Body of pancreas (tissue), 4 donors: ENCODE data around the gene WDFY1. TPM values are rescaled to one million over a fixed set of nuclear protein-coding genes. Genes with fewer than 3 reads are reported as not detected.

ENCODE experiments used
- ATAC-seq: fragments of 150-250 bp; one replicate; pipeline ENCODE4 v1.9.1; 2016
- DNase-seq, 4 donors: peaks; one replicate each; pipeline ENCODE4 v3.0.0-alpha.2; 2019
- H3K27ac ChIP-seq, 4 donors: fragments of 200-600 bp; sonication (generic); 1 replicate in 3 of 4; 2 replicates in 1 of 4; pipeline versions ENCODE4 v1.5.1 to v1.6.1; 2016 to 2019; ENCODE audit warnings: mild to moderate bottlenecking in 1 of 4, mixed read lengths in 1 of 4, moderate library complexity in 1 of 4
- H3K27me3 ChIP-seq, 2 donors: fragments of 200-600 bp; sonication (generic); one replicate each; pipeline ENCODE4 v1.6.0; 2016; ENCODE audit warnings: mild to moderate bottlenecking in 1 of 2
- H3K36me3 ChIP-seq, 2 donors: fragments of 200-600 bp; sonication (generic); replicated peaks in 1 of 2; 2 replicates each; pipeline ENCODE4 v1.5.1; 2016; ENCODE audit warnings: low read depth in 2 of 2; ENCODE audit not compliant: insufficient read depth in 1 of 2
- H3K4me1 ChIP-seq: fragments of 200-600 bp; sonication (generic); one replicate; pipeline ENCODE4 v1.6.0; 2016
- H3K4me3 ChIP-seq, 2 donors: fragments of 200-600 bp; sonication (generic); 1 replicate in 1 of 2; 2 replicates in 1 of 2; pipeline ENCODE4 v1.5.1; 2016 to 2019
- H3K9me3 ChIP-seq, 3 donors: fragments of 200-600 bp; sonication (generic); 1 replicate in 2 of 3; 2 replicates in 1 of 3; pipeline ENCODE4 v1.5.1; 2016
- CTCF ChIP-seq, 7 experiments: fragments of 450-650 bp in 4 of 7; fragments of 200-600 bp in 3 of 7; sonication (generic) in 3 of 7; IDR thresholded peaks; one replicate each; pipeline ENCODE4 v1.5.1; 2016 to 2019; ENCODE audit warnings: antibody characterized with exemption in 7 of 7
- POLR2A ChIP-seq, 3 donors: fragments of 450-650 bp; IDR thresholded peaks; one replicate each; pipeline ENCODE4 v1.6.1; 2016; ENCODE audit warnings: antibody characterized with exemption in 3 of 3, mild to moderate bottlenecking in 2 of 3
- WGBS, 2 donors: methylation state at CpG; one replicate each; pipeline ENCODE4 v1.1.5; 2017; 5-methylcytosine and 5-hydroxymethylcytosine counted together
- intact Hi-C: fragments of 100-400 bp; cut with DNase I; formaldehyde crosslinking; loops from one replicate; pipeline ENCODE4 v1.15.1; 2023
- total RNA-seq, 2 donors: library from RNA; depleted of rRNA; stranded (reverse); fragments of >200 nt; gene quantifications; one replicate each; pipeline ENCODE4 v1.1.0, GENCODE V29; 2016

The WDFY1 gene
- total RNA-seq, 2 donors from 2014 or later, result 18.9 to 71.5 TPM

GRCh38 chr2:223860809-223861738 is 84.1 kb downstream of the WDFY1 start:
- ATAC-seq, result peak; percentile 99

GRCh38 chr2:223859070-223859469 is 86.1 kb downstream of the WDFY1 start:
- Histone ChIP-seq H3K36me3 (no peaks in the 10 kb centered on the region), H3K9me3 (no peaks in the 10 kb centered on the region), H3K27ac (no peak overlapping the region), H3K4me1 (peaks cover 17% of the 10 kb centered on the region), H3K4me3 (no peak overlapping the region), H3K27me3 (no peaks in the 10 kb centered on the region)
- 85 to 92% methylated on average over 3 of the region's 3 CpGs for WGBS, 2 donors
- TF ChIP-seq POLR2A (IDR thresholded peaks at IDR 0.05) (no peak), CTCF (IDR thresholded peaks at IDR 0.05) (no peak)
- no peak for DNase-seq
- intact Hi-C loops, result no loop called here
- ATAC-seq, result no peak

More at GRCh38 chr2:223860809-223861738, 84.1 kb downstream of the WDFY1 start:
- TF ChIP-seq CTCF (IDR thresholded peaks at IDR 0.05) (peak in 5 of 7 experiments; percentile 8 to 48 (median 33)), POLR2A (IDR thresholded peaks at IDR 0.05) (no peak)
- Histone ChIP-seq H3K27me3 (no peaks in the 10 kb centered on the region), H3K4me3 (no peak overlapping the region), H3K4me1 (peaks cover 17% of the 10 kb centered on the region), H3K9me3 (no peaks in the 10 kb centered on the region), H3K27ac (peak overlapping the region; percentile 55 to 78 (median 59)), H3K36me3 (no peaks in the 10 kb centered on the region)
- 35 to 37% methylated on average over 5 of the region's 5 CpGs for WGBS, 2 donors
- intact Hi-C loops, result no loop called here
- peak; percentile 63 to 82 (median 73) for DNase-seq

GRCh38 chr2:223856584-223856983 is 88.6 kb downstream of the WDFY1 start:
- no peaks in the 10 kb centered on the region for H3K36me3 ChIP-seq
- 67 to 75% methylated on average over 5 of the region's 5 CpGs for WGBS, 2 donors
- intact Hi-C loops, result no loop called here
- H3K9me3 ChIP-seq, result no peaks in the 10 kb centered on the region
- H3K27me3 ChIP-seq, result no peaks in the 10 kb centered on the region
- H3K4me1 ChIP-seq, result peaks cover 12% of the 10 kb centered on the region
- ATAC-seq (no peak), DNase-seq (peak in 1 of 4 donors; percentile 17)
- TF ChIP-seq CTCF (IDR thresholded peaks at IDR 0.05) (no peak), POLR2A (IDR thresholded peaks at IDR 0.05) (no peak)
- no peak overlapping the region for H3K27ac ChIP-seq
- no peak overlapping the region for H3K4me3 ChIP-seq

- H3K4me1 ChIP-seq, result peaks cover 7% of the 10 kb centered on the region
- intact Hi-C loops, result no loop called here
- 67 to 73% methylated on average over 2 of the region's 2 CpGs for WGBS, 2 donors
- no peaks in the 10 kb centered on the region for H3K9me3 ChIP-seq
- H3K36me3 ChIP-seq, result no peaks in the 10 kb centered on the region
- TF ChIP-seq POLR2A (IDR thresholded peaks at IDR 0.05), result no peak
- TF ChIP-seq CTCF (IDR thresholded peaks at IDR 0.05), result no peak
- no peaks in the 10 kb centered on the region for H3K27me3 ChIP-seq
- ATAC-seq, result no peak
- no peak for DNase-seq
- H3K27ac ChIP-seq, result no peak overlapping the region
- no peak overlapping the region for H3K4me3 ChIP-seq
These were observed 89.1 kb downstream of the WDFY1 start for GRCh38 chr2:223856021-223856420.
